NAMALWA (cell line): ENCODE data around the gene ADAM10.

Experiments
- DNase-seq: peaks from one replicate; pipeline ENCODE4 v3.0.0-alpha.2; 2015; ENCODE audit warnings: low spot score

Gene ADAM10

DNA sequence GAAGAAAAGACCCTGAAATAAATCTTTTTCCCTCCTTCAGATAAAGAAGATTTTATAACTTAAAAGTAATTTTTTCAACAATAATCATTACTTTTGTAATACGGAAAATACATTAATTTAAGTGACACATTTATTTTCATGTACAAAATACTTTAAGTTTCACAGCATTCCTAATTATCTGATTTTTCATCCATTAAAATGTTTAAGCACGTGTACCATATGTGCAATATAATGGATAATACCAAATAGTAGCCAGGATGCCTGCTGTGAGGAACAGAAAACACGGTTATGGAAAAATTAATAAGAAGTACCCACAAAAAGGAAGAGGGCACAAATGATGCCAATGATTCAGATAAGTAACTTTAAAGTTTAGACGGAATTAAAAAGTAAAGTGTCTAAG lies 33.5 kb downstream of the ADAM10 start:
- no peak for DNase-seq

- no peak for DNase-seq
Measured at GRCh38 chr15:58715266-58715917, 34.1 kb downstream of the ADAM10 start.

DNA sequence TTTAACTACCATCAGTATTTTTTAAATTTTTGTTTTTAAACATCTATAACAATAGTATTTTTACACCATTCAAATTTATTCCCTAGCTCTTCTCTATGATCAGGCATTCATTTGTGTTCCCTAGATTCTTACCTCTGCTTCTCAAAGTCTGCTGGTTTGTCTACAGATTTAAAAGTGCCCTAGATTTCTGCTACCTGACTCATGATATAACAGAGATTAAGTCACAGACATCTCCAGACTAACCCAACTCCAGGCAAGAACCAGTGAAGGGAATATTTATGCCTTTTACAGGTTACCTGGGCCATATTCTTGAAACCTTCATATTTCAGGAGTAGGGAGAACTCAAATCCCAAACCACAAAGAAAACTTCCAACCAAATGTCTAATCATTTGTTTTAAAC lies 38.8 kb downstream of the ADAM10 start:
- no peak for DNase-seq

DNA sequence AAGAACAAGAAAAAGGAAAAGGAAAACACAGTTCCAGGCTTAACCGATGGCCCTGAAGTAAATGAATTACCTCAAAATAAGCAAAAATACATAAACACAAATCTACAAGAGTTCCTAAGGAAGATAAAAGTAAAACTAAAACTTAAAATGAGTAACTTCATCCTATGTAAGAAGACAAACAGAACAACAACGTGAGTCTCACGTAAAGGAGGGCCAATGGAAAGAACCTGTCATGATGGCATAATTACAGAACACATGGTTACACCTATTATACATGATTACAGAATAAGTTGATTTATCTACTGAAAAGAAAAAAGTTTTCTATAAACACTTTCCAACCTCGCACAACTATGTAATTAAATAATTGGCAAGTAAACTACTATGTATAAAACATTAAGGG lies 42.1 kb downstream of the ADAM10 start:
- DNase-seq: no peak

GRCh38 chr15:58705105-58705504 lies 44.4 kb downstream of the ADAM10 start:
- no peak for DNase-seq

GRCh38 chr15:58704155-58704865 lies 45.2 kb downstream of the ADAM10 start:
- DNase-seq: no peak

DNA sequence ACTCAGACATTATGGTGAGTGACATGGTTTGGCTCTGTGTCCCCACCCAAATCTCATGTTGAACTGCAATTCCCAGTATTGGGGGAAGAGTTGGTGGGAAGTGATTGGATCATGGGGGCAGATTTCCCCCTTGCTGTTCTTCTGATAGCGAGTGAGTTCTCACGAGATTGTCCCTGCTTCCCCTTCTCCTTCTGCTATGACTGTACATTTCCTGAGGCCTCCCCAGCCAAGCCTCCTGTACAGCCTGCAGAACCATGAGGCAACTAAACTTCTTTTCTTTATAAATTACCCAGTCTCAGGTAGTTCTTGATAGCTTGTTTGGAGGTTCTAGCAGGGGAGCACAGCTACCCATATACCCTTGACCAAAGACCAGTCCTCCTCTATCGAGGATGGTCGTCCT lies 45.9 kb downstream of the ADAM10 start:
- no peak for DNase-seq

GRCh38 chr15:58702233-58702632 lies 47.3 kb downstream of the ADAM10 start:
- no peak for DNase-seq

- no peak for DNase-seq
Measured at GRCh38 chr15:58701376-58701775, 48.1 kb downstream of the ADAM10 start.

DNA sequence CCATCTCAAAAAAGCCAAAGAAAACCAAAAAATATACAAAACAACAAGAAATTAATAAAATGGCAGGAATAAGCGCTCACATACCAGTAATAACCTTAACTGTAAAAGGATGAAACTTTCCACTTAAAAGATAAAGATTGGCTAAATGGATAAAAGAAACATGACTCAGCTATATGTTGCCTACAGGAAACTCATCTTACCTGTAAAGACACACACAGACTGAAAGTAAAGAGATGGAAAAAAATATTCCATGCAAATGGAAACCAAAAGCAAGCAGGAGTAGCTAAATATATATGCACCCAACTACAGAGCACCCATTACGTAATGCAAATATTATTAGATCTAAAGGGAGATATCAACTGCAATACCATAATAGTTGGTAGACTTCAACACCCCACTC lies 49.7 kb downstream of the ADAM10 start:
- DNase-seq: no peak

- DNase-seq: no peak
Measured at GRCh38 chr15:58698887-58699641, 50.4 kb downstream of the ADAM10 start.

GRCh38 chr15:58697220-58697619 lies 52.3 kb downstream of the ADAM10 start:
- DNase-seq: no peak

GRCh38 chr15:58696738-58697137 lies 52.8 kb downstream of the ADAM10 start:
- no peak for DNase-seq

DNA sequence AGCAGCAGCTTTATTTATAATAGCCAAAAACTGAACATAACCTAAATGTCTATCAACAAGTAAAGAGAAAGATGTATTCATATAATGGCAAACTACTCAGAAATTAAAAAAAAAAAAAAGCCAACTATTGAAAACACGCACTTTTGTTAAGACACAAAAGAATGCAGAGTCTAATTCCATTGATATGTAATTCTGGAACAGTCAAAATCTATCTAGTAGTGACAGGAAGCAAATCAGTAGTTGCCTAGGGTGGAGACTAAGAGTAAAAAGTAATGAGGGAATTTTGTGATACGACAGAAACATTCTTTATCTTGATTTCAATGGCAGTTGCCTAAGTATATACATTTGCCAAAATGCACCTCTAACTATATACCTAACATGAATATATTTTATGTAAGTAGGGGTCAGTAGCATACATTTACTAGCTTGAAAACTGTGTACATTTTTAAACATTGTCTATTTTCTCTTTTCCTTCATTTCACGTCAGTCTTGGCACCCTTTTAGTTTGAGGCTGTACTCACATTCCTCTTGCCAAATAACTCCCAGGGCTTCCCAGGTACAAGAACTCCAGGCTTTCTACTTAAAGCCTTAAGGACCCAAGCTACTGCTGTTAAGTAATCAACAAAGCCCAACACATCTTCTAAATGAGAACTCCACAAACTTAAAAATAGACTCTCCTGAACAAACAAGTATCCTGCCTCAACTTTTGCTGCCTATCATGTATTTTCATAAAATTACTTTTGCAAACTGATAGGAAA lies 54.7 kb downstream of the ADAM10 start:
- DNase-seq: no peak

GRCh38 chr15:58690703-58691102 lies 58.8 kb downstream of the ADAM10 start:
- DNase-seq: peak; percentile 31

- DNase-seq: no peak
Measured at GRCh38 chr15:58689646-58690045, 59.9 kb downstream of the ADAM10 start.

- no peak for DNase-seq
Measured at GRCh38 chr15:58686286-58686685, 63.2 kb downstream of the ADAM10 start.

- DNase-seq: no peak
Measured at GRCh38 chr15:58684751-58685150, 64.8 kb downstream of the ADAM10 start.

DNA sequence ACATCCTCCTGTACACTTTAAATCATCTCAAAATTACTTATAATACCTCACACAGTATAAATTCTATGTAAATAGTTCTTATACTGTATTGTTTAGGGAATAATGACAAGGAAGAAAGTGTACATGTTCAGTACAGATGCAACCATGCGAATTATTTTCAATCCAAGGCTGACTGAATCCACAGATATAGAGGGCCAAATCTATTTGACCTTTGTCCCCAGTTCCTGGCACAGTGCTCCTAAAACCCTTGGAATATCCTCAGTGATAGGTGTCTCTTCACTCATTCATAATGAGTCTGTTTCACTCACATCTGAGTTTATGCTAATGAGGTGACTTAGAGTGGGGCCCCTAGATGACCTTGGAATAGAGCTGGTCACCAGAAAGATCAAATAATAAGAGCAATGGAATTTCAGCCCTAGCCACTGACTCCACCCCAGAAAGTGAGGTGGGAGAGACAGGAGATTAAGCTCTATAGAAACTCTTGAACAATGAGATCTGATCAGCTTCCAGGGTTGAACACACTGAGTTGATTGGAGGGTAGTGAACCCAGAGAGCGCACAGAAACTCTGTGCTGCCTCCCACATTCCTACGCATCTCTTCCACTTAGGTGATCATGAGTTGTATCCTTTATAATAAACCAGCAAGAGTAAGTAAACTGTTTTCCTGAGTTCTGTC lies 65.3 kb downstream of the ADAM10 start:
- no peak for DNase-seq

DNA sequence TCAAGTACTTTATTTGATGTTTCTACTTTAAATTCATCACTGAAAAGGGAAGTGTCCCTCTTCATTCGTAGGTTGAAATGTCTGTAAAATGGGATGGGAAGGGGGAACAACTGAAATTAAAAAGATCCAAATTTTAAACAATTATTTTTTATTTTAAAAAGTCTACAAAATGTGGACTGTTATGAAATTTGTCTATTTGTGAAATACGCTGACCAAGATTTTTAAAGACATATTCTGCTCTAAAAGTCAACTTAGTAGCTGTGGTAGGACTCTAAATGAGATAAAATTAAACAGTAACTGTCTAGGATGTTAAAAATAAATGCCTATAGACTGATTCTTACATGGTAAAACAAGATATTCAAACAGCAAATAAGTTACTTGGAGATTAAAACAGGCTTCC lies 67.3 kb downstream of the ADAM10 start:
- no peak for DNase-seq

DNA sequence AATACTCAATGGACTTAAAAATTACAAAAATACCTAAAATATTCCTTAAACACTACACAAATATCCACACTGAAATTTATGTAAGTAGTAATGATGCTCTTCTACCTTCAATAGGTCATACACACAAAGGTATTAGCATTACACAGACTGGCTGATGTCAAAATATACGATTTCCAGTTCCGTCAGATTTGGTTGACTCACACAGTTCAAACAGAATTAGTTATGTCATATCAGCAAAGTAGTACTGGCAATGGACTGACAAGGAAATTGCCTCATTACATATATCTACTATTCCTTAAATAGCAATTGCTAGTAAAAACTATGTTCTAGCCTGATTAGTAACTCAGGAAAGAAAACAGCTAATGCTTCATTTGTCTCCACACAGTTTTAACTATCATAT lies 70.8 kb downstream of the ADAM10 start:
- no peak for DNase-seq

DNA sequence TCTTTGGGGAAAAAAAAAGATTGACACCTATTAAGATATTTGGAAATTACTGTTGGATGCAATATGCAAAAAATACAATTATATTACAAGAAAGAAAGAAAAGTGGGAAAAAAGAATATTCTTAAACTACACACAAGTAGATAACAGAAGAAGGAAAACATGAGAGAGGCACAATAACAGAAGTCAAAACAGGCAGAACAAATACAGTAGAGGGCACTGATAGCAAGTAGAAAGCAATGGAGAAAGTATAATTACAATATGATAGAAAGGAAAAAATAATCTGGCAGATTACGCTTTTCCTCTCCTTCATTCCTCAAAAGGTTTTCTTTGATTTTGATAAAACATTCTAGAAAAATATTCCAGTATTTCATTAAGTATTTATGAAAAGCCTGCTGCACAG lies 72.1 kb downstream of the ADAM10 start:
- DNase-seq: no peak
